EH (cell line): ENCODE measurements around the gene C4BPA.

Experiments
- DNase-seq: peaks from one replicate; pipeline ENCODE4 v3.0.0-alpha.2; 2015; ENCODE audit warnings: low read depth

C4BPA gene

DNA sequence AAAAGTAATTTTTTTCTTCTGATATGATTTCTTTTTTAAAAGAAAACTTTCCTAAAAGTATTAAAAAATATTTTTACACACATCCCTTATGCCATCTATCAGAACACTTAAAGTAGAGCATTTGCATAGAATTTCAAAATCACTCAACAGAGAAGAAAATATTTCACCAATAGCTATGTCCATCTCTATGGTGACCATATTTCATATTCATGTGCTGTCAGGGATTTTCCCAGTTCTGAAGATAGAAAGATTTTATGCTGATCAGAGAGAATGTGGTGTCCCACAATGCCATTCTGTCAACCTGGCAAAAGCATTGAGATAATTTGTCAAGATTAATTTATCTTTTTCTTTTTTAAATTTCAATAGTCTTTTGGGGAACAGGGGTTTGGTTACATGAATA is 87.0 kb downstream of the C4BPA start:
- DNase-seq: no peak

DNA sequence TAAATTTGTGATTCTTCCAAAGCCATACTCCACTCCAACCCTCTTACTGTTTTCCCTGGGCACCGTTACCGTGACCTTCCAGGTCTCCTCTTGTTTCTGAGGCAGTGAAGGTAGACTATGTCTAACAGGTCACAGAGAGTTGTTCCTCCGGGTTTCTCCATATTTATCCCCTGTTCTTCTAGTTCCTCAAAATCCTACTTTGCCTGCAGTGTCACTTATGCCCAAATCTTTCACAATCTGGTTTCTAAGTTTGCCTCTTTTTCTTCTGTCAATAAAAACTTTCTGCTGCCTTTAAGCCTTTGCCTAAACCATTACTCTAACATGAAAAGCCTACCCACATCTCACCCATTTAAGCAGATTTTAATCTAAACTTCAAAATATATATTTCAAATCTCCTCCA is 87.7 kb downstream of the C4BPA start:
- DNase-seq: no peak

GRCh38 chr1:207194197-207194596 is 90.2 kb downstream of the C4BPA start:
- DNase-seq: no peak
